Measurements from ENCODE around the gene IL23A.

DNA sequence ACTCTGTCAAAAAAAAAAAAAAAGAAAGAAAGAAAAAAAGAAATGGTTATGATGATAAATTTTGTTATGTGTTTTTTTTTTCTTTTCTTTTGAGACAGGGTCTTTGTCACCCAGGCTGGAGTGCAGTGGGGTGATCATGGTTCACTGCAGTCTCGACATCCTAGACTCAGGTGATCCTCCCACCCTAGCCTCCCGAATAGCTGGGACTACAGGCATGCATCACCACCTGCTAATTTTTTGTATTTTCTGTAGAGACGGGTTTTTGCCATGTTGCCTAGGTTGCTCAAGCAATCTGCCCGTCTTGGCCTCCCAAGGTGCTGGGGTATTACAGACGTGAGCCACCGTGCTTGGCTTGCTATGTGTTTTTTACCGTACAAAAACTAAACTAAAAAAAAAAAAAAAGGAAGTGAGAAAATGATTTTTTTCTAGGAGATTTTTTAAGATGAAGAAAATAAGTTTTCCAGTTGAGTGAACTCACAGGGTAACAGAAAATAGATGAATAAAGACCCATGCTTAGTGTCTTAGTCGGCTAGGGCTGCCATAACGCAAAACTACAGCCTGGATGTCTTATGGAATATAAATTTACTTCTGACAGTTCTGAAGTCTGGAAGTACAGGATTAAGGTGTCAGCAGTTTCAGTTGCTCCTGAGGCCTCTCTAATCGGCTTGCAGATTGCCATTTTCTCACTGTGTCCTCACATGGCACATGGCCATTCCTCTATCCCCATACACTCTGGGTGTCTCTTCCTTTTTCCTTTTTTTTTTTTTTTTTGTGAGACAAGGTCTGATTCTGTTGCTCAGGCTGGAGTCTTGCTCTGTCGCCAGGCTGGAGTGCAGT lies 37.1 kb downstream of the IL23A start:
- TF ChIP-seq POLR2A (IDR thresholded peaks at IDR 0.05) = no peak
- no peak for TF ChIP-seq CTCF (IDR thresholded peaks at IDR 0.05)
